HepG2 (cell line): ENCODE results near the gene CDK11B. TPM values are rescaled to one million over a fixed set of nuclear protein-coding genes. Genes with fewer than 3 reads are reported as not detected.

Source experiments
- ATAC-seq: fragments of 200-7000 bp; cut with Tn5 transposase; 3 replicates; pipeline ENCODE4 v1.9.1; 2020; ENCODE audit warnings: mild to moderate bottlenecking, moderate library complexity
- BruUV-seq: library from RNA; stranded (reverse); fragments of 400-500 nt; replicated peaks from 2 replicates; lab custom pipeline; 2021; lab: Mats Ljungman, UMichigan
- CTCF ChIA-PET: fragments of 300-600 bp; formaldehyde crosslinking; extraction: SDS; loops from one replicate; lab custom pipeline; 2021; ENCODE audit warnings: low total read pairs, inconsistent platforms, low intra/inter-chr PET ratio; lab: Yijun Ruan, JAX
- POLR2A ChIA-PET: fragments of 350-600 bp; sonication (Branson Sonifier 250); formaldehyde crosslinking; loops from one replicate; lab custom pipeline; 2020; ENCODE audit warnings: antibody characterized with exemption, inconsistent platforms; lab: Yijun Ruan, JAX
- DNase-seq: peaks from one replicate; pipeline ENCODE4 v3.0.0-alpha.2; 2015; ENCODE audit warnings: low spot score
- FAIRE-seq: peaks from 3 replicates; lab custom pipeline; 2011; peaks lifted over from hg19 to GRCh38; lab: Jason Lieb, UNC
- H2AFZ ChIP-seq: one replicate; pipeline ENCODE4 v1.6.1; 2011; ENCODE audit warnings: low read length, inconsistent platforms
- H3K27ac ChIP-seq: fragments of 300-600 bp; 3 replicates; pipeline ENCODE4 v1.8.0; 2011; ENCODE audit warnings: mixed run types, mild to moderate bottlenecking, mixed read lengths, low read length, inconsistent platforms; ENCODE audit not compliant: insufficient read depth; ENCODE audit errors: extremely low read length
- H3K27me3 ChIP-seq, 2 experiments: fragments of 200-600 bp in 1 of 2; 2 replicates in 1 of 2; 3 replicates in 1 of 2; pipeline versions ENCODE4 v1.6.0 to v1.8.0; 2011; ENCODE audit warnings: low read length in 2 of 2, mild to moderate bottlenecking in 2 of 2, moderate library complexity in 2 of 2, inconsistent platforms in 1 of 2; ENCODE audit not compliant: insufficient read depth in 2 of 2, control insufficient read depth in 1 of 2
- H3K36me3 ChIP-seq, 2 experiments: fragments of 200-600 bp in 1 of 2; replicated peaks in 1 of 2; 2 replicates in 1 of 2; 3 replicates in 1 of 2; pipeline versions ENCODE4 v1.5.1 to v1.8.0; 2011; ENCODE audit warnings: low read length in 2 of 2, inconsistent platforms in 1 of 2; ENCODE audit not compliant: insufficient read depth in 2 of 2, control insufficient read depth in 1 of 2
- H3K4me1 ChIP-seq: 2 replicates; pipeline ENCODE4 v1.5.1; 2012; ENCODE audit warnings: low read length, inconsistent platforms; ENCODE audit not compliant: insufficient read depth
- H3K4me2 ChIP-seq: 2 replicates; pipeline ENCODE4 v1.6.0; 2011; ENCODE audit warnings: low read depth, low read length, inconsistent platforms
- H3K4me3 ChIP-seq, 3 experiments: fragments of 200-600 bp in 1 of 3; sonication (generic), shearing (Covaris generic) in 1 of 3; replicated peaks in 1 of 3; 2 replicates each; pipeline ENCODE4 v1.5.1; 2011 to 2016; ENCODE audit warnings: low read length in 3 of 3, inconsistent platforms in 2 of 3, low read depth in 2 of 3, mild to moderate bottlenecking in 2 of 3, control low read depth in 1 of 3, mixed read lengths in 1 of 3; ENCODE audit not compliant: insufficient read depth in 1 of 3
- H3K79me2 ChIP-seq: one replicate; pipeline ENCODE4 v1.6.1; 2011; ENCODE audit warnings: low read length, inconsistent platforms; ENCODE audit not compliant: insufficient read depth
- H3K9ac ChIP-seq: 2 replicates; pipeline ENCODE4 v1.6.0; 2011; ENCODE audit warnings: mild to moderate bottlenecking, low read depth, low read length, inconsistent platforms; ENCODE audit not compliant: insufficient read depth
- H3K9me3 ChIP-seq: 2 replicates; pipeline ENCODE4 v1.5.1; 2012; ENCODE audit warnings: mild to moderate bottlenecking, low read length
- H4K20me1 ChIP-seq: 2 replicates; pipeline ENCODE4 v1.6.0; 2011; ENCODE audit warnings: inconsistent platforms, mild to moderate bottlenecking, low read length, moderate library complexity; ENCODE audit not compliant: insufficient read depth
- ARID2 ChIP-seq: sonication (generic); formaldehyde crosslinking; IDR thresholded peaks from 2 replicates; pipeline ENCODE4 v1.8.1; 2022; ENCODE audit warnings: mild to moderate bottlenecking, missing genetic modification reagents, borderline replicate concordance
- CC2D1A ChIP-seq: sonication (generic); formaldehyde crosslinking; IDR thresholded peaks from 2 replicates; pipeline ENCODE4 v1.8.1; 2023; ENCODE audit warnings: mild to moderate bottlenecking, missing genetic modification reagents
- DR1 ChIP-seq: sonication (generic); formaldehyde crosslinking; IDR thresholded peaks from 2 replicates; pipeline ENCODE4 v1.8.0; 2021; ENCODE audit warnings: mild to moderate bottlenecking, missing genetic modification reagents, inconsistent platforms
- ELF1 ChIP-seq: sonication (generic); formaldehyde crosslinking; IDR thresholded peaks from 2 replicates; pipeline ENCODE4 v1.4.0; 2020; ENCODE audit warnings: missing genetic modification reagents
- ESRRA ChIP-seq: sonication (generic); formaldehyde crosslinking; IDR thresholded peaks from 2 replicates; pipeline ENCODE4 v1.5.1; 2020; ENCODE audit warnings: mild to moderate bottlenecking, low read depth, missing genetic modification reagents
- FOXK1 ChIP-seq: sonication (generic); formaldehyde crosslinking; IDR thresholded peaks from 2 replicates; pipeline ENCODE4 v1.4.0; 2020; ENCODE audit warnings: low read depth, missing genetic modification reagents, borderline replicate concordance
- GABPA ChIP-seq, 2 experiments: IDR thresholded peaks; 2 replicates each; pipeline ENCODE4 v1.6.1; 2011 to 2016; ENCODE audit warnings: low read depth in 2 of 2, low read length in 1 of 2, missing biosample characterization in 1 of 2, missing genetic modification characterization in 1 of 2
- HNRNPK ChIP-seq: fragments of 200-400 bp; formaldehyde crosslinking; IDR thresholded peaks from 2 replicates; pipeline ENCODE4 v1.6.1; 2018; ENCODE audit warnings: low read length, low read depth, moderate library complexity, mild to moderate bottlenecking; ENCODE audit not compliant: poor library complexity, severe bottlenecking
- PCBP2 ChIP-seq: fragments of 200-400 bp; formaldehyde crosslinking; optimal IDR thresholded peaks from 2 replicates; pipeline ENCODE3; 2018; ENCODE audit warnings: low read length, low read depth; ENCODE audit not compliant: poor library complexity, severe bottlenecking
- STAG1 ChIP-seq: sonication (generic); formaldehyde crosslinking; IDR thresholded peaks from 2 replicates; pipeline ENCODE4 v1.4.0; 2020; ENCODE audit warnings: missing genetic modification reagents
- TOPORS ChIP-seq: sonication (generic); formaldehyde crosslinking; IDR thresholded peaks from 2 replicates; pipeline ENCODE4 v1.8.0; 2023; ENCODE audit warnings: mild to moderate bottlenecking, missing genetic modification reagents
- ZNF10 ChIP-seq: sonication (generic); formaldehyde crosslinking; IDR thresholded peaks from 2 replicates; pipeline ENCODE4 v1.4.0; 2020; ENCODE audit warnings: mild to moderate bottlenecking, low read depth, missing genetic modification reagents, borderline replicate concordance
- ZNF20 ChIP-seq: sonication (generic); formaldehyde crosslinking; IDR thresholded peaks from 2 replicates; pipeline ENCODE4 v1.4.0; 2020; ENCODE audit warnings: mild to moderate bottlenecking, moderate library complexity, missing genetic modification reagents
- ZNF563 ChIP-seq: sonication (generic); formaldehyde crosslinking; IDR thresholded peaks from 2 replicates; pipeline ENCODE4 v1.8.0; 2022; ENCODE audit warnings: mild to moderate bottlenecking, moderate library complexity, missing genetic modification reagents
- ZNF577 ChIP-seq: sonication (generic); formaldehyde crosslinking; IDR thresholded peaks from 2 replicates; pipeline ENCODE4 v1.4.0; 2020; ENCODE audit warnings: mild to moderate bottlenecking, low read depth, missing genetic modification reagents, borderline replicate concordance
- ZNF766 ChIP-seq: sonication (generic); formaldehyde crosslinking; IDR thresholded peaks from 2 replicates; pipeline ENCODE4 v1.5.0; 2020; ENCODE audit warnings: missing genetic modification reagents, borderline replicate concordance
- ZSCAN9 ChIP-seq: IDR thresholded peaks from 2 replicates; pipeline ENCODE4 v1.6.1; 2016; ENCODE audit warnings: borderline replicate concordance
- WGBS: methylation state at CpG from one replicate; pipeline ENCODE4 v1.1.6; 2017; ENCODE audit warnings: low lambda C conversion rate; 5-methylcytosine and 5-hydroxymethylcytosine counted together
- in situ Hi-C: cut with HindIII; loops from 2 replicates; pipeline ENCODE4 v1.10.0; 2017; ENCODE audit warnings: low pct_unique_long_range_greater_than_20kb; ENCODE audit not compliant: extremely low pct_ligation_motif_present
- intact Hi-C: fragments of 100-400 bp; cut with micrococcal nuclease; formaldehyde crosslinking; loops from one replicate; pipeline ENCODE4 v1.10.0; 2022; ENCODE audit not compliant: unreplicated experiment
- polyA plus RNA-seq, 8 experiments: library from polyadenylated mRNA; depleted of rRNA in 3 of 8; stranded (reverse) in 7 of 8; unstranded in 1 of 8; fragments of >200 nt; fragmentation: Illumina TruSeq in 4 of 8; extraction: Trizol in 4 of 8; gene quantifications; 2 replicates each; pipeline versions ENCODE4 v1.2.1 to v1.2.3, GENCODE V29; 2011 to 2016; ENCODE audit warnings: low read depth in 4 of 8, missing spikeins in 1 of 8, mixed read lengths in 1 of 8; ENCODE audit not compliant: insufficient read depth in 1 of 8
- total RNA-seq, 5 experiments: library from RNA; depleted of rRNA; stranded (reverse); fragments of >200 nt; fragmentation: Illumina TruSeq; extraction: Trizol; gene quantifications; 2 replicates each; pipeline ENCODE4 v1.2.3, GENCODE V29; 2016; ENCODE audit warnings: low read depth in 1 of 5
- TF ChIP-seq, protein P1 (sequence below): sonication (generic); formaldehyde crosslinking; IDR thresholded peaks from 2 replicates; pipeline ENCODE4 v1.4.0; 2020; ENCODE audit warnings: missing genetic modification reagents
- TF ChIP-seq, protein P2 (sequence below): sonication (generic); formaldehyde crosslinking; IDR thresholded peaks from 2 replicates; pipeline ENCODE4 v1.5.1; 2020; ENCODE audit warnings: mild to moderate bottlenecking, missing genetic modification reagents, moderate library complexity

Gene CDK11B
- total and polyA plus RNA-seq, 2 of the 13 experiments (the other 11 are each of a cell fraction or from before 2014, with no cell fraction given), result 3.6 to 15.1 TPM

DNA sequence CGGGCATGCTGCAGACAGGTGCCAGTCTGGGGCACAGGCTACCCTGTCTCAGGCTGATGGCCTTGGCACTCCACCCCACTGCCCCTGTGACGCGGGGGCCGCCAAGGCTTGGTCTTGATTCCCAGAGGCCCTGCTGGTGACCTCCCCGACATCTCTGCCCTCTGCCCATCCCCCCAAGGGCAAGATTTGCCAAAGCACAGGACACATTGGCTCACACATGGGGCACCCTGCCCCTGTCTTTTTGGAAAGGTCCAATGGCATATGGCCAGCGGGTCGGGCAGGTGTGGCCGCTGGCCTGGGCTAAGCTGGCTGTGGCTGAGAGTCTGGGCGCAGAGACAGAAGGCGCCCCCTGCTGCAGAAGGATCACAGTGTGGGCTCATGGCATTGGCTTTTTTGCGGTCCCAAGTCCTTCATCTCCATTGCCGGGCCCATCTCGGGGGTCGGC, 38.9 kb downstream of the CDK11B start:
- Histone ChIP-seq H3K4me2 (no peak overlapping the region), H3K27ac (no peak overlapping the region), H3K4me1 (peaks cover 13% of the 10 kb centered on the region), H4K20me1 (peaks cover 7% of the 10 kb centered on the region; the same call in 1 of the 2 replicates), H3K27me3 (no peaks in the 10 kb centered on the region; a peak in 1 of 5 replicates), H3K9ac (no peak overlapping the region), H2AFZ (no peak overlapping the region), H3K36me3 (peaks cover 1 to 14% of the 10 kb centered on the region in 2 experiments; a peak in 2 of 5 replicates), H3K79me2 (peaks cover 15% of the 10 kb centered on the region), H3K9me3 (no peaks in the 10 kb centered on the region), H3K4me3 (no peak overlapping the region)
- in situ Hi-C loops (loop anchor here (5.0 kb wide), 1 partner anchor 43 kb away; no protein-coding TSS in a partner anchor), intact Hi-C loops (no loop called here)
- CTCF ChIA-PET, result no interaction called here
- BruUV-seq, result no TSS peak
- no peak for FAIRE-seq
- POLR2A ChIA-PET, result no interaction called here
- 69% methylated on average over 10 of the region's 14 CpGs for WGBS
- ATAC-seq, result peak; percentile 25; the same call in 2 of the 3 replicates
- peak; percentile 31 for DNase-seq
- no peak for TF ChIP-seq FOXK1 (CRISPR knock-in tag)
- TF ChIP-seq ZNF563 (CRISPR knock-in tag), result no peak
- TF ChIP-seq, protein P1, sequence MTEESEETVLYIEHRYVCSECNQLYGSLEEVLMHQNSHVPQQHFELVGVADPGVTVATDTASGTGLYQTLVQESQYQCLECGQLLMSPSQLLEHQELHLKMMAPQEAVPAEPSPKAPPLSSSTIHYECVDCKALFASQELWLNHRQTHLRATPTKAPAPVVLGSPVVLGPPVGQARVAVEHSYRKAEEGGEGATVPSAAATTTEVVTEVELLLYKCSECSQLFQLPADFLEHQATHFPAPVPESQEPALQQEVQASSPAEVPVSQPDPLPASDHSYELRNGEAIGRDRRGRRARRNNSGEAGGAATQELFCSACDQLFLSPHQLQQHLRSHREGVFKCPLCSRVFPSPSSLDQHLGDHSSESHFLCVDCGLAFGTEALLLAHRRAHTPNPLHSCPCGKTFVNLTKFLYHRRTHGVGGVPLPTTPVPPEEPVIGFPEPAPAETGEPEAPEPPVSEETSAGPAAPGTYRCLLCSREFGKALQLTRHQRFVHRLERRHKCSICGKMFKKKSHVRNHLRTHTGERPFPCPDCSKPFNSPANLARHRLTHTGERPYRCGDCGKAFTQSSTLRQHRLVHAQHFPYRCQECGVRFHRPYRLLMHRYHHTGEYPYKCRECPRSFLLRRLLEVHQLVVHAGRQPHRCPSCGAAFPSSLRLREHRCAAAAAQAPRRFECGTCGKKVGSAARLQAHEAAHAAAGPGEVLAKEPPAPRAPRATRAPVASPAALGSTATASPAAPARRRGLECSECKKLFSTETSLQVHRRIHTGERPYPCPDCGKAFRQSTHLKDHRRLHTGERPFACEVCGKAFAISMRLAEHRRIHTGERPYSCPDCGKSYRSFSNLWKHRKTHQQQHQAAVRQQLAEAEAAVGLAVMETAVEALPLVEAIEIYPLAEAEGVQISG (CRISPR knock-in tag), result no peak
- no peak for TF ChIP-seq ELF1 (CRISPR knock-in tag)
- no peak for TF ChIP-seq TOPORS (CRISPR knock-in tag)
- TF ChIP-seq ZNF20, result no peak
- TF ChIP-seq PCBP2, result no peak
- TF ChIP-seq ZSCAN9, result no peak
- peak; percentile 71 for TF ChIP-seq STAG1 (CRISPR knock-in tag)
- no peak for TF ChIP-seq ZNF766 (CRISPR knock-in tag)
- no peak for TF ChIP-seq ARID2 (CRISPR knock-in tag)
- TF ChIP-seq GABPA (IDR thresholded peaks at IDR 0.05; ENCODE audit: low read depth, low read length), result no peak
- TF ChIP-seq GABPA (CRISPR knock-in tag; IDR thresholded peaks at IDR 0.05; ENCODE audit: low read depth), result no peak
- no peak for TF ChIP-seq DR1 (CRISPR knock-in tag)
- TF ChIP-seq ZNF577 (CRISPR knock-in tag), result no peak
- no peak for TF ChIP-seq CC2D1A (CRISPR knock-in tag)
- TF ChIP-seq, protein P2, sequence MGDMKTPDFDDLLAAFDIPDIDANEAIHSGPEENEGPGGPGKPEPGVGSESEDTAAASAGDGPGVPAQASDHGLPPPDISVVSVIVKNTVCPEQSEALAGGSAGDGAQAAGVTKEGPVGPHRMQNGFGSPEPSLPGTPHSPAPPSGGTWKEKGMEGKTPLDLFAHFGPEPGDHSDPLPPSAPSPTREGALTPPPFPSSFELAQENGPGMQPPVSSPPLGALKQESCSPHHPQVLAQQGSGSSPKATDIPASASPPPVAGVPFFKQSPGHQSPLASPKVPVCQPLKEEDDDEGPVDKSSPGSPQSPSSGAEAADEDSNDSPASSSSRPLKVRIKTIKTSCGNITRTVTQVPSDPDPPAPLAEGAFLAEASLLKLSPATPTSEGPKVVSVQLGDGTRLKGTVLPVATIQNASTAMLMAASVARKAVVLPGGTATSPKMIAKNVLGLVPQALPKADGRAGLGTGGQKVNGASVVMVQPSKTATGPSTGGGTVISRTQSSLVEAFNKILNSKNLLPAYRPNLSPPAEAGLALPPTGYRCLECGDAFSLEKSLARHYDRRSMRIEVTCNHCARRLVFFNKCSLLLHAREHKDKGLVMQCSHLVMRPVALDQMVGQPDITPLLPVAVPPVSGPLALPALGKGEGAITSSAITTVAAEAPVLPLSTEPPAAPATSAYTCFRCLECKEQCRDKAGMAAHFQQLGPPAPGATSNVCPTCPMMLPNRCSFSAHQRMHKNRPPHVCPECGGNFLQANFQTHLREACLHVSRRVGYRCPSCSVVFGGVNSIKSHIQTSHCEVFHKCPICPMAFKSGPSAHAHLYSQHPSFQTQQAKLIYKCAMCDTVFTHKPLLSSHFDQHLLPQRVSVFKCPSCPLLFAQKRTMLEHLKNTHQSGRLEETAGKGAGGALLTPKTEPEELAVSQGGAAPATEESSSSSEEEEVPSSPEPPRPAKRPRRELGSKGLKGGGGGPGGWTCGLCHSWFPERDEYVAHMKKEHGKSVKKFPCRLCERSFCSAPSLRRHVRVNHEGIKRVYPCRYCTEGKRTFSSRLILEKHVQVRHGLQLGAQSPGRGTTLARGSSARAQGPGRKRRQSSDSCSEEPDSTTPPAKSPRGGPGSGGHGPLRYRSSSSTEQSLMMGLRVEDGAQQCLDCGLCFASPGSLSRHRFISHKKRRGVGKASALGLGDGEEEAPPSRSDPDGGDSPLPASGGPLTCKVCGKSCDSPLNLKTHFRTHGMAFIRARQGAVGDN (CRISPR knock-in tag), result peak; percentile 36; the same call in 1 of the 2 replicates
- no peak for TF ChIP-seq HNRNPK
- no peak for TF ChIP-seq ESRRA
- no peak for TF ChIP-seq ZNF10 (CRISPR knock-in tag)
